Common myeloid progenitor, CD34-positive (primary cell): Measurements from ENCODE around the gene C9orf85.
"Not testable (repeated sequence)": the region's sequence is repeated elsewhere in the genome, so short reads cannot be mapped to it uniquely, and the experiment has no call there.

Experiments used
- CTCF ChIA-PET: fragments of 350-600 bp; sonication (Branson Sonifier 250); formaldehyde crosslinking; loops from one replicate; lab custom pipeline; 2021; ENCODE audit warnings: antibody characterized with exemption; lab: Charles Lee
- POLR2A ChIA-PET: fragments of 350-600 bp; sonication (Branson Sonifier 250); formaldehyde crosslinking; loops from one replicate; lab custom pipeline; 2021; ENCODE audit warnings: antibody characterized with exemption; lab: Charles Lee
- DNase-seq, 3 donors: peaks; one replicate each; pipeline versions ENCODE4 v3.0.0 to v3.0.0-alpha.2; 2013
- H3K27ac ChIP-seq, 2 experiments: 1 replicate in 1 of 2; 2 replicates in 1 of 2; pipeline ENCODE4 v1.7.0; 2013; ENCODE audit warnings: inconsistent platforms in 2 of 2, low read length in 2 of 2, mild to moderate bottlenecking in 2 of 2, low read depth in 1 of 2, moderate library complexity in 1 of 2; ENCODE audit not compliant: severe bottlenecking in 2 of 2, insufficient read depth in 1 of 2, poor library complexity in 1 of 2
- H3K27me3 ChIP-seq, 5 experiments: replicated peaks in 2 of 5; 1 replicate in 3 of 5; 2 replicates in 2 of 5; pipeline versions ENCODE4 v1.6.1 to v1.7.0; 2013; ENCODE audit warnings: low read length in 4 of 5, mild to moderate bottlenecking in 2 of 5, moderate library complexity in 2 of 5, inconsistent platforms in 1 of 5; ENCODE audit not compliant: insufficient read depth in 5 of 5, control insufficient read depth in 4 of 5
- H3K36me3 ChIP-seq, 4 experiments: 1 replicate in 2 of 4; 2 replicates in 2 of 4; pipeline versions ENCODE4 v1.6.1 to v1.7.0; 2013; ENCODE audit warnings: low read length in 3 of 4, control low read depth in 1 of 4, mild to moderate bottlenecking in 1 of 4; ENCODE audit not compliant: control insufficient read depth in 4 of 4, insufficient read depth in 4 of 4
- H3K4me1 ChIP-seq, 4 experiments: 1 replicate in 3 of 4; 2 replicates in 1 of 4; pipeline versions ENCODE4 v1.6.1 to v1.7.1; 2013; ENCODE audit warnings: low read length in 3 of 4, mild to moderate bottlenecking in 3 of 4, control low read depth in 1 of 4, inconsistent platforms in 1 of 4, moderate library complexity in 1 of 4; ENCODE audit not compliant: control insufficient read depth in 4 of 4, insufficient read depth in 4 of 4; ENCODE audit errors: control extremely low read depth in 1 of 4
- H3K4me3 ChIP-seq, 7 experiments: 1 replicate in 4 of 7; 2 replicates in 3 of 7; pipeline versions ENCODE4 v1.5.1 to v1.7.0; 2013; ENCODE audit warnings: mild to moderate bottlenecking in 7 of 7, low read length in 6 of 7, moderate library complexity in 6 of 7, inconsistent platforms in 2 of 7, low read depth in 2 of 7, control low read depth in 1 of 7; ENCODE audit not compliant: insufficient read depth in 4 of 7, control insufficient read depth in 1 of 7; ENCODE audit errors: extremely low read depth in 1 of 7
- H3K9me3 ChIP-seq, 5 experiments: 1 replicate in 4 of 5; 2 replicates in 1 of 5; pipeline versions ENCODE4 v1.6.1 to v1.7.1; 2013; ENCODE audit warnings: low read length in 4 of 5, mild to moderate bottlenecking in 2 of 5, inconsistent platforms in 1 of 5, low read depth in 1 of 5, moderate library complexity in 1 of 5; ENCODE audit not compliant: control insufficient read depth in 4 of 5, insufficient read depth in 2 of 5; ENCODE audit errors: control extremely low read depth in 1 of 5
- WGBS: methylation state at CpG from one replicate; pipeline ENCODE4 v1.1.5; 2013; ENCODE audit not compliant: insufficient coverage; 5-methylcytosine and 5-hydroxymethylcytosine counted together

C9orf85 gene

GRCh38 chr9:71936066-71936465, 24.6 kb downstream of the C9orf85 start:
- 83% methylated on average over 1 of the region's 1 CpG for WGBS
- peaks cover 0 to 7% (median 2%) of the 10 kb centered on the region in 4 experiments for H3K36me3 ChIP-seq
- POLR2A ChIA-PET: interaction anchor here (0.6 kb wide), 1 partner anchor 89 kb away, joined by 3 read pairs; no protein-coding TSS in a partner anchor
- H3K9me3 ChIP-seq: no peaks in the 10 kb centered on the region
- DNase-seq: no peak
- no peaks in the 10 kb centered on the region for H3K27me3 ChIP-seq
- H3K4me3 ChIP-seq: no peak overlapping the region
- CTCF ChIA-PET: no interaction called here
- H3K4me1 ChIP-seq: peaks cover 0 to 3% (median 0%) of the 10 kb centered on the region in 4 experiments
- no peak overlapping the region for H3K27ac ChIP-seq

- POLR2A ChIA-PET: no interaction called here
- CTCF ChIA-PET: no interaction called here
- no peak overlapping the region for H3K27ac ChIP-seq
- no peak for DNase-seq
- no peaks in the 10 kb centered on the region for H3K9me3 ChIP-seq
- no peak overlapping the region for H3K4me3 ChIP-seq
- H3K4me1 ChIP-seq: peaks cover 0 to 3% (median 0%) of the 10 kb centered on the region in 4 experiments
- peaks cover 0 to 7% (median under 1%) of the 10 kb centered on the region in 4 experiments for H3K36me3 ChIP-seq
- WGBS: no CpG with 5 or more reads among the region's 4 CpGs
- no peaks in the 10 kb centered on the region for H3K27me3 ChIP-seq
These were observed 25.7 kb downstream of the C9orf85 start for GRCh38 chr9:71937070-71937625.

- POLR2A ChIA-PET: no interaction called here
- Histone ChIP-seq H3K27me3 (no peaks in the 10 kb centered on the region), H3K4me3 (no peak overlapping the region), H3K27ac (no peak overlapping the region), H3K9me3 (no peaks in the 10 kb centered on the region), H3K36me3 (peaks cover 0 to 3% (median 0%) of the 10 kb centered on the region in 4 experiments), H3K4me1 (peaks cover 0 to 3% (median 0%) of the 10 kb centered on the region in 4 experiments)
- no CpG with 5 or more reads among the region's 1 CpG for WGBS
- no peak for DNase-seq
- CTCF ChIA-PET: no interaction called here
These were observed 26.5 kb downstream of the C9orf85 start for GRCh38 chr9:71937898-71938297.

GRCh38 chr9:71941060-71941568, 29.7 kb downstream of the C9orf85 start:
- no peaks in the 10 kb centered on the region for H3K9me3 ChIP-seq
- no peaks in the 10 kb centered on the region for H3K27me3 ChIP-seq
- H3K4me3 ChIP-seq: no peak overlapping the region
- H3K4me1 ChIP-seq: peaks cover 0 to 1% (median 0%) of the 10 kb centered on the region in 4 experiments
- H3K27ac ChIP-seq: no peak overlapping the region
- ChIA-PET POLR2A (no interaction called here), CTCF (no interaction called here)
- no peak for DNase-seq
- no peaks in the 10 kb centered on the region for H3K36me3 ChIP-seq
- WGBS: 100% methylated on average over 1 of the region's 2 CpGs

GRCh38 chr9:71941998-71942567, 30.6 kb downstream of the C9orf85 start:
- Histone ChIP-seq H3K4me3 (no peak overlapping the region), H3K27ac (no peak overlapping the region), H3K9me3 (no peaks in the 10 kb centered on the region), H3K27me3 (no peaks in the 10 kb centered on the region), H3K4me1 (no peaks in the 10 kb centered on the region), H3K36me3 (no peaks in the 10 kb centered on the region)
- POLR2A ChIA-PET: interaction anchor here (0.6 kb wide), 1 partner anchor 466 kb away, joined by 3 read pairs; no protein-coding TSS in a partner anchor
- DNase-seq: no peak
- 100% methylated on average over 2 of the region's 2 CpGs for WGBS
- CTCF ChIA-PET: no interaction called here

- Histone ChIP-seq H3K36me3 (peaks cover 3 to 7% (median 3%) of the 10 kb centered on the region in 4 experiments), H3K27ac (no peak overlapping the region), H3K27me3 (no peaks in the 10 kb centered on the region), H3K4me1 (no peaks in the 10 kb centered on the region), H3K9me3 (no peaks in the 10 kb centered on the region), H3K4me3 (no peak overlapping the region)
- DNase-seq: no peak
- POLR2A ChIA-PET: no interaction called here
- WGBS: no CpG with 5 or more reads among the region's 2 CpGs
- CTCF ChIA-PET: interaction anchor here (0.6 to 1.4 kb wide), 3 partner anchors 13 to 361 kb away, joined by 3 read pairs; no protein-coding TSS in a partner anchor
These were observed 33.4 kb downstream of the C9orf85 start for GRCh38 chr9:71944754-71945375.

- H3K4me1 ChIP-seq, H3K27ac ChIP-seq, H3K4me3 ChIP-seq, H3K27me3 ChIP-seq, H3K9me3 ChIP-seq, POLR2A ChIA-PET, DNase-seq: not testable (repeated sequence)
- H3K36me3 ChIP-seq: peaks cover 2 to 12% (median 8%) of the 10 kb centered on the region in 4 experiments
- CTCF ChIA-PET: interaction anchor here (0.7 to 1.1 kb wide), 2 partner anchors 38 to 670 kb away, joined by 3 read pairs; no protein-coding TSS in a partner anchor
- WGBS: 92% methylated on average over 2 of the region's 2 CpGs
These were observed 43.2 kb downstream of the C9orf85 start for GRCh38 chr9:71954652-71955051.
